ENCODE measurements around the gene DEXI.

GRCh38 chr16:10942352-10943063 is at the start of gene DEXI:
- TF ChIP-seq CTCF (CRISPR knock-in tag; IDR thresholded peaks at IDR 0.05) (no peak), ZKSCAN8 (CRISPR knock-in tag; IDR thresholded peaks at IDR 0.05; ENCODE audit: borderline replicate concordance) (no peak), NPAS2 (CRISPR knock-in tag; IDR thresholded peaks at IDR 0.05; ENCODE audit: borderline replicate concordance) (no peak), ZNF124 (CRISPR knock-in tag; IDR thresholded peaks at IDR 0.05) (0 out of 2 replicates have a peak, but pooled peaks have one; percentile 25), MAFK (conservative IDR thresholded peaks at IDR 0.05 in 1 of 2, IDR thresholded peaks at IDR 0.05 in 1 of 2; ENCODE audit: low read length in 2 of 2) (no peak), DBP (CRISPR knock-in tag; IDR thresholded peaks at IDR 0.05; ENCODE audit: not compliant biosample characterization) (peak; percentile 9), RFX5 (IDR thresholded peaks at IDR 0.05; ENCODE audit: low read depth, low read length) (peak; percentile 58), ZNF207 (IDR thresholded peaks at IDR 0.05; ENCODE audit: borderline replicate concordance) (no peak)
